HEK293 (cell line): ENCODE results near the gene MACC1.

Source experiments
- CTCF ChIA-PET: fragments of 350-600 bp; formaldehyde crosslinking; extraction: SDS; loops from one replicate; lab custom pipeline; 2021; ENCODE audit warnings: antibody characterized with exemption; lab: Yijun Ruan, JAX
- POLR2A ChIA-PET: fragments of 300-600 bp; formaldehyde crosslinking; extraction: SDS; loops from one replicate; lab custom pipeline; 2020; ENCODE audit warnings: antibody characterized with exemption, inconsistent platforms; lab: Yijun Ruan, JAX
- H3K27ac ChIP-seq: fragments of 200-500 bp; sonication (Bioruptor generic); 2 replicates; pipeline ENCODE4 v1.5.1; 2014; ENCODE audit warnings: low read depth, low read length, control low read depth, inconsistent platforms; ENCODE audit errors: extremely low read depth
- H3K36me3 ChIP-seq, 2 experiments: fragments of 200-500 bp in 1 of 2; sonication (Bioruptor generic) in 1 of 2; 1 replicate in 1 of 2; 2 replicates in 1 of 2; pipeline ENCODE4 v1.5.1; 2014 to 2017; ENCODE audit warnings: inconsistent platforms in 2 of 2, low read length in 2 of 2; ENCODE audit not compliant: control insufficient read depth in 2 of 2, insufficient read depth in 1 of 2
- H3K4me1 ChIP-seq: fragments of 200-500 bp; sonication (Bioruptor generic); 2 replicates; pipeline ENCODE4 v1.5.1; 2014; ENCODE audit warnings: mild to moderate bottlenecking, low read length, inconsistent platforms; ENCODE audit not compliant: control insufficient read depth, insufficient read depth
- H3K4me3 ChIP-seq: 2 replicates; pipeline ENCODE4 v1.5.1; 2011; ENCODE audit warnings: low read depth, mild to moderate bottlenecking, control low read depth, low read length, moderate library complexity
- H3K9me3 ChIP-seq: fragments of 200-500 bp; sonication (Bioruptor generic); 2 replicates; pipeline ENCODE4 v1.5.1; 2014; ENCODE audit warnings: low read depth, low read length, inconsistent platforms; ENCODE audit not compliant: control insufficient read depth, insufficient read depth
- FEZF1 ChIP-seq: fragments of 450-650 bp; formaldehyde crosslinking; IDR thresholded peaks from 2 replicates; pipeline ENCODE4 v1.5.1; 2016; ENCODE audit warnings: missing biosample characterization, missing genetic modification characterization
- KLF10 ChIP-seq: fragments of 450-650 bp; IDR thresholded peaks from 2 replicates; pipeline ENCODE4 v1.5.1; 2018; ENCODE audit warnings: missing biosample characterization, mild to moderate bottlenecking, missing genetic modification characterization
- KLF8 ChIP-seq: fragments of 450-650 bp; formaldehyde crosslinking; IDR thresholded peaks from 2 replicates; pipeline ENCODE4 v1.5.1; 2016; ENCODE audit warnings: missing biosample characterization, missing genetic modification characterization
- RBAK ChIP-seq: fragments of 450-650 bp; formaldehyde crosslinking; IDR thresholded peaks from 2 replicates; pipeline ENCODE4 v1.5.1; 2016; ENCODE audit warnings: missing biosample characterization, missing genetic modification characterization
- YY1 ChIP-seq: fragments of 450-650 bp; formaldehyde crosslinking; IDR thresholded peaks from 2 replicates; pipeline ENCODE4 v1.5.1; 2018; ENCODE audit warnings: missing biosample characterization, missing genetic modification characterization
- ZEB2 ChIP-seq: fragments of 450-650 bp; formaldehyde crosslinking; IDR thresholded peaks from 2 replicates; pipeline ENCODE4 v1.5.1; 2016; ENCODE audit warnings: missing biosample characterization, missing genetic modification characterization
- ZFP69B ChIP-seq: fragments of 450-650 bp; formaldehyde crosslinking; IDR thresholded peaks from 2 replicates; pipeline ENCODE4 v1.5.1; 2016; ENCODE audit warnings: missing biosample characterization, missing genetic modification characterization
- ZNF112 ChIP-seq: fragments of 450-650 bp; formaldehyde crosslinking; IDR thresholded peaks from 2 replicates; pipeline ENCODE4 v1.5.0; 2017; ENCODE audit warnings: missing biosample characterization, missing genetic modification characterization
- ZNF155 ChIP-seq: fragments of 450-650 bp; formaldehyde crosslinking; IDR thresholded peaks from 2 replicates; pipeline ENCODE4 v1.5.1; 2016; ENCODE audit warnings: missing biosample characterization, missing genetic modification characterization
- ZNF184 ChIP-seq: fragments of 450-650 bp; IDR thresholded peaks from 2 replicates; pipeline ENCODE4 v1.5.1; 2018; ENCODE audit warnings: missing biosample characterization, mild to moderate bottlenecking, missing genetic modification characterization
- ZNF274 ChIP-seq, 2 experiments: fragments of 200-500 bp in 1 of 2; fragments of 450-650 bp in 1 of 2; sonication (Bioruptor generic) in 1 of 2; formaldehyde crosslinking in 1 of 2; IDR thresholded peaks; 2 replicates each; pipeline versions ENCODE4 v1.5.1 to v1.6.1; 2014 to 2016; ENCODE audit warnings: borderline replicate concordance in 1 of 2, inconsistent platforms in 1 of 2, low read length in 1 of 2, missing biosample characterization in 1 of 2, missing genetic modification characterization in 1 of 2
- ZNF335 ChIP-seq: fragments of 450-650 bp; formaldehyde crosslinking; conservative IDR thresholded peaks from 2 replicates; pipeline ENCODE4 v1.5.1; 2016; ENCODE audit warnings: missing biosample characterization, missing genetic modification characterization
- ZNF350 ChIP-seq: fragments of 450-650 bp; formaldehyde crosslinking; IDR thresholded peaks from 2 replicates; pipeline ENCODE4 v1.5.0; 2017; ENCODE audit warnings: missing biosample characterization, mild to moderate bottlenecking, missing genetic modification characterization
- ZNF416 ChIP-seq: fragments of 450-650 bp; formaldehyde crosslinking; IDR thresholded peaks from 2 replicates; pipeline ENCODE4 v1.5.1; 2016; ENCODE audit warnings: missing biosample characterization, missing genetic modification characterization
- ZNF426 ChIP-seq: fragments of 450-650 bp; formaldehyde crosslinking; IDR thresholded peaks from 2 replicates; pipeline ENCODE4 v1.5.1; 2017; ENCODE audit warnings: missing biosample characterization, missing genetic modification characterization, mild to moderate bottlenecking, inconsistent platforms, moderate library complexity
- ZNF48 ChIP-seq: fragments of 450-650 bp; formaldehyde crosslinking; IDR thresholded peaks from 2 replicates; pipeline ENCODE4 v1.5.1; 2016; ENCODE audit warnings: missing biosample characterization, missing genetic modification characterization
- ZNF501 ChIP-seq: fragments of 450-650 bp; formaldehyde crosslinking; IDR thresholded peaks from 2 replicates; pipeline ENCODE4 v1.5.1; 2016; ENCODE audit warnings: missing biosample characterization, missing genetic modification characterization
- ZNF768 ChIP-seq: fragments of 450-650 bp; formaldehyde crosslinking; IDR thresholded peaks from 2 replicates; pipeline ENCODE4 v1.5.1; 2018; ENCODE audit warnings: missing biosample characterization, mild to moderate bottlenecking, missing genetic modification characterization
- ZNF777 ChIP-seq: fragments of 450-650 bp; formaldehyde crosslinking; IDR thresholded peaks from 2 replicates; pipeline ENCODE4 v1.5.1; 2017; ENCODE audit warnings: missing biosample characterization, missing genetic modification characterization, borderline replicate concordance
- TF ChIP-seq, protein P1 (sequence below): fragments of 450-650 bp; formaldehyde crosslinking; IDR thresholded peaks from 2 replicates; pipeline ENCODE4 v1.5.1; 2016; ENCODE audit warnings: missing biosample characterization, missing genetic modification characterization, borderline replicate concordance
- TF ChIP-seq, protein P2 (sequence below): fragments of 450-650 bp; IDR thresholded peaks from 2 replicates; pipeline ENCODE4 v1.5.1; 2018; ENCODE audit warnings: missing biosample characterization, missing genetic modification characterization
- TF ChIP-seq, protein P3 (sequence below): fragments of 450-650 bp; formaldehyde crosslinking; IDR thresholded peaks from 2 replicates; pipeline ENCODE4 v1.5.1; 2016; ENCODE audit warnings: missing biosample characterization, missing genetic modification characterization
- TF ChIP-seq, protein P4 (sequence below): fragments of 450-650 bp; formaldehyde crosslinking; IDR thresholded peaks from 2 replicates; pipeline ENCODE4 v1.5.1; 2016; ENCODE audit warnings: missing biosample characterization, missing genetic modification characterization
- TF ChIP-seq, protein P5 (sequence below): fragments of 450-650 bp; formaldehyde crosslinking; IDR thresholded peaks from 2 replicates; pipeline ENCODE4 v1.5.1; 2016; ENCODE audit warnings: missing biosample characterization, missing genetic modification characterization

The MACC1 gene

DNA sequence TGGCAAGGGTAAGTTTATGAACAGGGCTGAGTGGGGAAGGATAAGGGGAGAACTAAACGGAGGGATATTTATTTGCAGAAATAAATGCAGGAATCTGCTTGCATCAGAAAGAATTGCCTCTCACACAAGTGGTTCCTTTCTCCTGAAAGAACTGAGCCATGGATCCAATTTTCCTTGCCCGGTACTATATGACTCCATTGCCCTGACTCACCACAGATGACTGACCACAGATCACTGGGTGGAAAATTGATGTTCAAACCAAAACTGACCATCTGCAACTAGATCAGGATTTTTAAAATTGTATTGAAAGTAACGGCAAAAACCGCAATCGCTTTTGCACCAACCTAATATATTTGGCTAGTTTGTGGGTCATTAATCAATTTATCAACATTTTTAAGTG, 6.2 kb upstream of the MACC1 start:
- CTCF ChIA-PET: no interaction called here

DNA sequence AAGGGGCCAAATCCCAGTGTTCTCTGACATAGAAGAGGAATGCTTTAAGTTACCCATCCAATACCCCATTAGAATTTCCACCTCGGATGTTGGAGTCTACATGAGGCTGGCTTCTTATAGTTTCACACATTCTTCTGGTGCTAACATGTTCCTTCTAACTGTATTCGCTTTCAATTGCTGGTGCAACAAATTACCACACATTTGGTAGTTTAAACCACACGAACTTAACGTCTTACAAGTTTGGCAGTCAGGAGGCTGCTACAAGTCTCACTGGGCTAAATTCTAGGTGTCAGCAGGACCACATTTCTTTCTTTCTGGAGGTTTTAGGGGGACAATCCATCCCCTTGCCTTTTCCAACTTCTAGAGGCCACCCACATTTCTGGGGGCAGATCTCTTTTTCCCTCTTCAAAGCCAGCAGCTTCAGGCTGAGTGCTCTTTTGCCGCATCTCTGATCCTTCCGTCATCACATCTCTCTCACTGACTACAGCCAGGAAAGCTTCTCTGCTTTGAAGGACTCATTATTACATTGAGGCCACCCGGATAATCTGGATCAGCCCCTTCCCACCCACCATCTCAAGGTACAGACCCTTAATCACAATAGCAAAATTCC, 5.1 kb upstream of the MACC1 start:
- Histone ChIP-seq H3K4me1 (no peaks in the 10 kb centered on the region), H3K36me3 (no peaks in the 10 kb centered on the region), H3K4me3 (no peak overlapping the region), H3K9me3 (no peaks in the 10 kb centered on the region), H3K27ac (no peak overlapping the region)
- CTCF ChIA-PET: interaction anchor here (0.6 kb wide), 1 partner anchor 190 kb away, joined by 3 read pairs; no protein-coding TSS in a partner anchor
- POLR2A ChIA-PET: no interaction called here
- TF ChIP-seq KLF10 (tag by site-specific recombination): no peak
- no peak for TF ChIP-seq ZNF768 (tag by site-specific recombination)
- no peak for TF ChIP-seq ZEB2 (tag by site-specific recombination)
- TF ChIP-seq ZNF48 (tag by site-specific recombination): no peak
- TF ChIP-seq, protein P1, sequence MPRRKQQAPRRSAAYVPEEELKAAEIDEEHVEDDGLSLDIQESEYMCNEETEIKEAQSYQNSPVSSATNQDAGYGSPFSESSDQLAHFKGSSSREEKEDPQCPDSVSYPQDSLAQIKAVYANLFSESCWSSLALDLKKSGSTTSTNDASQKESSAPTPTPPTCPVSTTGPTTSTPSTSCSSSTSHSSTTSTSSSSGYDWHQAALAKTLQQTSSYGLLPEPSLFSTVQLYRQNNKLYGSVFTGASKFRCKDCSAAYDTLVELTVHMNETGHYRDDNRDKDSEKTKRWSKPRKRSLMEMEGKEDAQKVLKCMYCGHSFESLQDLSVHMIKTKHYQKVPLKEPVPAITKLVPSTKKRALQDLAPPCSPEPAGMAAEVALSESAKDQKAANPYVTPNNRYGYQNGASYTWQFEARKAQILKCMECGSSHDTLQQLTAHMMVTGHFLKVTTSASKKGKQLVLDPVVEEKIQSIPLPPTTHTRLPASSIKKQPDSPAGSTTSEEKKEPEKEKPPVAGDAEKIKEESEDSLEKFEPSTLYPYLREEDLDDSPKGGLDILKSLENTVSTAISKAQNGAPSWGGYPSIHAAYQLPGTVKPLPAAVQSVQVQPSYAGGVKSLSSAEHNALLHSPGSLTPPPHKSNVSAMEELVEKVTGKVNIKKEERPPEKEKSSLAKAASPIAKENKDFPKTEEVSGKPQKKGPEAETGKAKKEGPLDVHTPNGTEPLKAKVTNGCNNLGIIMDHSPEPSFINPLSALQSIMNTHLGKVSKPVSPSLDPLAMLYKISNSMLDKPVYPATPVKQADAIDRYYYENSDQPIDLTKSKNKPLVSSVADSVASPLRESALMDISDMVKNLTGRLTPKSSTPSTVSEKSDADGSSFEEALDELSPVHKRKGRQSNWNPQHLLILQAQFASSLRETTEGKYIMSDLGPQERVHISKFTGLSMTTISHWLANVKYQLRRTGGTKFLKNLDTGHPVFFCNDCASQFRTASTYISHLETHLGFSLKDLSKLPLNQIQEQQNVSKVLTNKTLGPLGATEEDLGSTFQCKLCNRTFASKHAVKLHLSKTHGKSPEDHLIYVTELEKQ (tag by site-specific recombination): no peak
- TF ChIP-seq ZNF350: no peak
- TF ChIP-seq ZNF777 (tag by site-specific recombination): no peak
- no peak for TF ChIP-seq ZNF155 (tag by site-specific recombination)
- TF ChIP-seq, protein P2, sequence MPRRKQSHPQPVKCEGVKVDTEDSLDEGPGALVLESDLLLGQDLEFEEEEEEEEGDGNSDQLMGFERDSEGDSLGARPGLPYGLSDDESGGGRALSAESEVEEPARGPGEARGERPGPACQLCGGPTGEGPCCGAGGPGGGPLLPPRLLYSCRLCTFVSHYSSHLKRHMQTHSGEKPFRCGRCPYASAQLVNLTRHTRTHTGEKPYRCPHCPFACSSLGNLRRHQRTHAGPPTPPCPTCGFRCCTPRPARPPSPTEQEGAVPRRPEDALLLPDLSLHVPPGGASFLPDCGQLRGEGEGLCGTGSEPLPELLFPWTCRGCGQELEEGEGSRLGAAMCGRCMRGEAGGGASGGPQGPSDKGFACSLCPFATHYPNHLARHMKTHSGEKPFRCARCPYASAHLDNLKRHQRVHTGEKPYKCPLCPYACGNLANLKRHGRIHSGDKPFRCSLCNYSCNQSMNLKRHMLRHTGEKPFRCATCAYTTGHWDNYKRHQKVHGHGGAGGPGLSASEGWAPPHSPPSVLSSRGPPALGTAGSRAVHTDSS: no peak
- TF ChIP-seq ZNF426 (tag by site-specific recombination): no peak
- TF ChIP-seq KLF8: no peak
- no peak for TF ChIP-seq RBAK
- TF ChIP-seq ZNF112: no peak
- TF ChIP-seq, protein P3, sequence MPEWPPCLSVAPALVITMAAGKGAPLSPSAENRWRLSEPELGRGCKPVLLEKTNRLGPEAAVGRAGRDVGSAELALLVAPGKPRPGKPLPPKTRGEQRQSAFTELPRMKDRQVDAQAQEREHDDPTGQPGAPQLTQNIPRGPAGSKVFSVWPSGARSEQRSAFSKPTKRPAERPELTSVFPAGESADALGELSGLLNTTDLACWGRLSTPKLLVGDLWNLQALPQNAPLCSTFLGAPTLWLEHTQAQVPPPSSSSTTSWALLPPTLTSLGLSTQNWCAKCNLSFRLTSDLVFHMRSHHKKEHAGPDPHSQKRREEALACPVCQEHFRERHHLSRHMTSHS (tag by site-specific recombination): no peak
- TF ChIP-seq, protein P4, sequence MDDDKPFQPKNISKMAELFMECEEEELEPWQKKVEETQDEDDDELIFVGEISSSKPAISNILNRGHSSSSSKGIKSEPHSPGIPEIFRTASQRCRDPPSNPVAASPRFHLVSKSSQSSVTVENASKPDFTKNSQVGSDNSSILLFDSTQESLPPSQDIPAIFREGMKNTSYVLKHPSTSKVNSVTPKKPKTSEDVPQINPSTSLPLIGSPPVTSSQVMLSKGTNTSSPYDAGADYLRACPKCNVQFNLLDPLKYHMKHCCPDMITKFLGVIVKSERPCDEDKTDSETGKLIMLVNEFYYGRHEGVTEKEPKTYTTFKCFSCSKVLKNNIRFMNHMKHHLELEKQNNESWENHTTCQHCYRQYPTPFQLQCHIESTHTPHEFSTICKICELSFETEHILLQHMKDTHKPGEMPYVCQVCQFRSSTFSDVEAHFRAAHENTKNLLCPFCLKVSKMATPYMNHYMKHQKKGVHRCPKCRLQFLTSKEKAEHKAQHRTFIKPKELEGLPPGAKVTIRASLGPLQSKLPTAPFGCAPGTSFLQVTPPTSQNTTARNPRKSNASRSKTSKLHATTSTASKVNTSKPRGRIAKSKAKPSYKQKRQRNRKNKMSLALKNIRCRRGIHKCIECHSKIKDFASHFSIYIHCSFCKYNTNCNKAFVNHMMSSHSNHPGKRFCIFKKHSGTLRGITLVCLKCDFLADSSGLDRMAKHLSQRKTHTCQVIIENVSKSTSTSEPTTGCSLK (tag by site-specific recombination): no peak
- TF ChIP-seq ZNF335 (tag by site-specific recombination): no peak

More for the DNA sequence above, 6.2 kb upstream of the MACC1 start:
- POLR2A ChIA-PET: no interaction called here
- no peaks in the 10 kb centered on the region for H3K9me3 ChIP-seq
- H3K27ac ChIP-seq: no peak overlapping the region
- H3K36me3 ChIP-seq: no peaks in the 10 kb centered on the region
- no peak overlapping the region for H3K4me3 ChIP-seq
- no peaks in the 10 kb centered on the region for H3K4me1 ChIP-seq
- TF ChIP-seq ZNF501 (tag by site-specific recombination) (no peak), ZNF184 (tag by site-specific recombination) (no peak), FEZF1 (no peak), ZNF274 (IDR thresholded peaks at IDR 0.05; ENCODE audit: low read length) (no peak), ZNF274 (tag by site-specific recombination; IDR thresholded peaks at IDR 0.05; ENCODE audit: borderline replicate concordance) (no peak), YY1 (tag by site-specific recombination) (no peak), ZNF416 (tag by site-specific recombination) (no peak), ZFP69B (tag by site-specific recombination) (no peak)
- TF ChIP-seq, protein P4 (tag by site-specific recombination): no peak
- TF ChIP-seq, protein P5, sequence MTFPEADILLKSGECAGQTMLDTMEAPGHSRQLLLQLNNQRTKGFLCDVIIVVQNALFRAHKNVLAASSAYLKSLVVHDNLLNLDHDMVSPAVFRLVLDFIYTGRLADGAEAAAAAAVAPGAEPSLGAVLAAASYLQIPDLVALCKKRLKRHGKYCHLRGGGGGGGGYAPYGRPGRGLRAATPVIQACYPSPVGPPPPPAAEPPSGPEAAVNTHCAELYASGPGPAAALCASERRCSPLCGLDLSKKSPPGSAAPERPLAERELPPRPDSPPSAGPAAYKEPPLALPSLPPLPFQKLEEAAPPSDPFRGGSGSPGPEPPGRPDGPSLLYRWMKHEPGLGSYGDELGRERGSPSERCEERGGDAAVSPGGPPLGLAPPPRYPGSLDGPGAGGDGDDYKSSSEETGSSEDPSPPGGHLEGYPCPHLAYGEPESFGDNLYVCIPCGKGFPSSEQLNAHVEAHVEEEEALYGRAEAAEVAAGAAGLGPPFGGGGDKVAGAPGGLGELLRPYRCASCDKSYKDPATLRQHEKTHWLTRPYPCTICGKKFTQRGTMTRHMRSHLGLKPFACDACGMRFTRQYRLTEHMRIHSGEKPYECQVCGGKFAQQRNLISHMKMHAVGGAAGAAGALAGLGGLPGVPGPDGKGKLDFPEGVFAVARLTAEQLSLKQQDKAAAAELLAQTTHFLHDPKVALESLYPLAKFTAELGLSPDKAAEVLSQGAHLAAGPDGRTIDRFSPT (tag by site-specific recombination): no peak
- TF ChIP-seq, all 188 proteins: peak for 0
